OCI-LY3 (cell line): ENCODE measurements around the gene SNX13.

Experiments
- H2AFZ ChIP-seq: fragments of 200-600, 300-600 bp; shearing (Covaris generic); 2 replicates; pipeline ENCODE4 v1.6.0; 2014; ENCODE audit warnings: antibody characterized with exemption, low read depth, low read length
- H3K27ac ChIP-seq: fragments of 200-600, 300-600 bp; sonication (generic); 2 replicates; pipeline ENCODE4 v1.5.1; 2014; ENCODE audit warnings: mild to moderate bottlenecking, low read length, moderate library complexity, mixed read lengths
- H3K27me3 ChIP-seq: fragments of 200-600, 300-600 bp; sonication (generic); 2 replicates; pipeline ENCODE4 v1.6.1; 2014; ENCODE audit warnings: low read depth, low read length, mixed read lengths
- H3K36me3 ChIP-seq: fragments of 200-600, 300-600 bp; sonication (generic); replicated peaks from 2 replicates; pipeline ENCODE3; 2014; ENCODE audit warnings: low read depth, low read length, mixed read lengths
- H3K4me1 ChIP-seq: fragments of 300-600, 200-600 bp; sonication (generic); 2 replicates; pipeline ENCODE4 v1.6.1; 2014; ENCODE audit warnings: low read length, mixed read lengths
- H3K4me2 ChIP-seq: fragments of 200-600, 300-600 bp; sonication (generic); 2 replicates; pipeline ENCODE4 v1.6.1; 2014; ENCODE audit warnings: low read length, mixed read lengths
- H3K4me3 ChIP-seq: fragments of 300-600, 200-600 bp; sonication (generic); 2 replicates; pipeline ENCODE4 v1.5.1; 2014; ENCODE audit warnings: antibody characterized with exemption, mild to moderate bottlenecking, low read length, moderate library complexity
- H3K79me2 ChIP-seq: fragments of 300-600, 200-600 bp; shearing (Covaris generic); 2 replicates; pipeline ENCODE4 v1.6.1; 2014; ENCODE audit warnings: mild to moderate bottlenecking, low read length, mixed read lengths
- H3K9ac ChIP-seq: fragments of 300-600, 200-600 bp; shearing (Covaris generic); 2 replicates; pipeline ENCODE4 v1.6.0; 2014; ENCODE audit warnings: mild to moderate bottlenecking, low read length, moderate library complexity
- H3K9me3 ChIP-seq: fragments of 200-600, 300-600 bp; shearing (Covaris generic); 2 replicates; pipeline ENCODE4 v1.6.1; 2014; ENCODE audit warnings: low read length, mixed read lengths; ENCODE audit not compliant: insufficient read depth
- H4K20me1 ChIP-seq: fragments of 200-600, 300-600 bp; sonication (generic); 2 replicates; pipeline ENCODE4 v1.6.1; 2016; ENCODE audit warnings: low read length, mixed read lengths; ENCODE audit not compliant: insufficient read depth
- CTCF ChIP-seq: fragments of 200-600, 300-600 bp; sonication (generic); IDR thresholded peaks from 2 replicates; pipeline ENCODE4 v1.5.1; 2014; ENCODE audit warnings: antibody characterized with exemption, low read length, low read depth
- EZH2phosphoT487 ChIP-seq: fragments of 200-600 bp; shearing (Covaris generic); IDR thresholded peaks from 2 replicates; pipeline ENCODE4 v1.6.1; 2018; ENCODE audit warnings: antibody characterized with exemption, mixed run types, low read depth

The SNX13 gene

GRCh38 chr7:17940951-17941431 is 697 bp upstream of the SNX13 start:
- Histone ChIP-seq H3K4me3 (peak overlapping the region; percentile 97), H3K79me2 (peaks cover 45% of the 10 kb centered on the region), H3K4me2 (peak overlapping the region; percentile 97), H3K9me3 (no peaks in the 10 kb centered on the region), H3K36me3 (no peaks in the 10 kb centered on the region), H3K9ac (peak overlapping the region; percentile 86), H3K27ac (peak overlapping the region; percentile 73; the same call in 1 of the 2 replicates), H2AFZ (peak overlapping the region; percentile 88), H4K20me1 (no peaks in the 10 kb centered on the region; the same call in 1 of the 2 replicates), H3K4me1 (peaks cover 24% of the 10 kb centered on the region), H3K27me3 (no peaks in the 10 kb centered on the region; the same call in 1 of the 2 replicates)
- TF ChIP-seq CTCF (no peak), EZH2phosphoT487 (no peak)

GRCh38 chr7:17939606-17940301 is 540 bp downstream of the SNX13 start:
- H3K36me3 ChIP-seq: no peaks in the 10 kb centered on the region
- TF ChIP-seq EZH2phosphoT487 (no peak), CTCF (no peak)
- peaks cover 28% of the 10 kb centered on the region for H3K4me1 ChIP-seq
- peak overlapping the region; percentile 86 for H3K9ac ChIP-seq
- no peaks in the 10 kb centered on the region for H3K9me3 ChIP-seq
- H2AFZ ChIP-seq: peak overlapping the region; percentile 54; the same call in 1 of the 2 replicates
- peak overlapping the region; percentile 97 for H3K4me3 ChIP-seq
- peaks cover 4% of the 10 kb centered on the region for H4K20me1 ChIP-seq
- peak overlapping the region; percentile 73 for H3K27ac ChIP-seq
- peaks cover 55% of the 10 kb centered on the region for H3K79me2 ChIP-seq
- H3K4me2 ChIP-seq: peak overlapping the region; percentile 94
- H3K27me3 ChIP-seq: no peaks in the 10 kb centered on the region; the same call in 1 of the 2 replicates

- H3K4me3 ChIP-seq: peak overlapping the region; percentile 97
- TF ChIP-seq EZH2phosphoT487: no peak
- TF ChIP-seq CTCF: no peak
- H2AFZ ChIP-seq: no peak overlapping the region
- peak overlapping the region; percentile 86 for H3K9ac ChIP-seq
- H3K79me2 ChIP-seq: peaks cover 61% of the 10 kb centered on the region
- H3K36me3 ChIP-seq: no peaks in the 10 kb centered on the region
- peaks cover 33% of the 10 kb centered on the region for H3K4me1 ChIP-seq
- no peaks in the 10 kb centered on the region for H3K9me3 ChIP-seq
- H4K20me1 ChIP-seq: peaks cover 9% of the 10 kb centered on the region
- no peaks in the 10 kb centered on the region; the same call in 1 of the 2 replicates for H3K27me3 ChIP-seq
- H3K4me2 ChIP-seq: peak overlapping the region; percentile 94
- peak overlapping the region; percentile 73 for H3K27ac ChIP-seq
These were observed 1.1 kb downstream of the SNX13 start for GRCh38 chr7:17939211-17939605.

- peaks cover 77% of the 10 kb centered on the region for H3K79me2 ChIP-seq
- peak overlapping the region; percentile 86 for H3K9ac ChIP-seq
- no peaks in the 10 kb centered on the region for H3K9me3 ChIP-seq
- TF ChIP-seq CTCF (no peak), EZH2phosphoT487 (no peak)
- H3K4me1 ChIP-seq: peaks cover 49% of the 10 kb centered on the region
- no peaks in the 10 kb centered on the region for H3K36me3 ChIP-seq
- peak overlapping the region; percentile 97 for H3K4me3 ChIP-seq
- peak overlapping the region; percentile 39 for H3K27ac ChIP-seq
- H2AFZ ChIP-seq: no peak overlapping the region
- H3K27me3 ChIP-seq: no peaks in the 10 kb centered on the region; the same call in 1 of the 2 replicates
- H4K20me1 ChIP-seq: peaks cover 11% of the 10 kb centered on the region
- H3K4me2 ChIP-seq: peak overlapping the region; percentile 94
These were observed 2.7 kb downstream of the SNX13 start for GRCh38 chr7:17937506-17938120.
